K562 (cell line): ENCODE results near the gene MADCAM1. TPM values are rescaled to one million over a fixed set of nuclear protein-coding genes. Genes with fewer than 3 reads are reported as not detected.
A peak's percentile ranks its signal among the peaks of the same experiment; 100 is the strongest.

Experiments
- AFF1 ChIP-seq, 2 experiments: fragments of 450-650 bp; IDR thresholded peaks; 2 replicates each; pipeline ENCODE4 v1.6.1; 2018; ENCODE audit warnings: mild to moderate bottlenecking in 2 of 2, low read depth in 1 of 2; ENCODE audit not compliant: partially characterized antibody in 2 of 2
- ATF7 ChIP-seq: fragments of 450-650 bp; IDR thresholded peaks from 2 replicates; pipeline ENCODE4 v1.7.1; 2014; ENCODE audit warnings: mild to moderate bottlenecking, moderate library complexity
- BDP1 ChIP-seq: IDR thresholded peaks from 3 replicates; pipeline ENCODE4 v1.6.1; 2011; ENCODE audit not compliant: insufficient read length, insufficient read depth
- C11orf30 ChIP-seq: fragments of 450-650 bp; IDR thresholded peaks from 2 replicates; pipeline ENCODE4 v1.6.1; 2016; ENCODE audit warnings: low read depth, mild to moderate bottlenecking
- CBX3 ChIP-seq, 2 experiments: IDR thresholded peaks; 1 replicate in 1 of 2; 2 replicates in 1 of 2; pipeline ENCODE4 v1.6.1; 2012; ENCODE audit warnings: inconsistent platforms in 2 of 2, low read length in 2 of 2, borderline replicate concordance in 1 of 2, control low read depth in 1 of 2
- CHD1 ChIP-seq: fragments of 200-600 bp; sonication (generic); IDR thresholded peaks from one replicate; pipeline ENCODE4 v1.6.1; 2012; ENCODE audit warnings: mild to moderate bottlenecking, moderate library complexity, low read length, inconsistent platforms
- CREB5 ChIP-seq: fragments of 250-450 bp; sonication (Bioruptor Pico); IDR thresholded peaks from 2 replicates; pipeline ENCODE4 v1.5.0; 2020; ENCODE audit warnings: mild to moderate bottlenecking
- FOXA3 ChIP-seq, 2 experiments: fragments of 450-650 bp in 1 of 2; sonication (generic) in 1 of 2; formaldehyde crosslinking; IDR thresholded peaks in 1 of 2; conservative IDR thresholded peaks in 1 of 2; 2 replicates each; pipeline versions ENCODE4 v1.4.0 to v1.8.0; 2020 to 2022; ENCODE audit warnings: mild to moderate bottlenecking in 2 of 2, missing genetic modification reagents in 1 of 2
- HMGN3 ChIP-seq: IDR thresholded peaks from 2 replicates; pipeline ENCODE4 v1.6.1; 2011; ENCODE audit warnings: borderline replicate concordance, low read depth, mild to moderate bottlenecking, mixed read lengths, low read length; ENCODE audit not compliant: insufficient read length; ENCODE audit errors: extremely low read depth
- LCOR ChIP-seq: sonication (generic); formaldehyde crosslinking; IDR thresholded peaks from 2 replicates; pipeline ENCODE4 v1.8.0; 2022; ENCODE audit warnings: mild to moderate bottlenecking, missing genetic modification reagents
- NCOA4 ChIP-seq: fragments of 450-650 bp; IDR thresholded peaks from 2 replicates; pipeline ENCODE4 v1.6.1; 2018; ENCODE audit warnings: mild to moderate bottlenecking; ENCODE audit not compliant: partially characterized antibody
- NONO ChIP-seq, 2 experiments: fragments of 200-400 bp in 1 of 2; fragments of 450-650 bp in 1 of 2; formaldehyde crosslinking in 1 of 2; IDR thresholded peaks; 2 replicates each; pipeline ENCODE4 v1.6.1; 2017; ENCODE audit warnings: low read depth in 2 of 2, mild to moderate bottlenecking in 2 of 2, moderate library complexity in 2 of 2, low read length in 1 of 2
- POLR2A ChIP-seq: fragments of 450-650 bp; conservative IDR thresholded peaks from 2 replicates; pipeline ENCODE4 v1.6.1; 2016
- PYGO2 ChIP-seq: fragments of 450-650 bp; IDR thresholded peaks from 2 replicates; pipeline ENCODE4 v1.6.1; 2016; ENCODE audit warnings: mild to moderate bottlenecking, missing genetic modification characterization, moderate library complexity, missing compliant biosample characterization
- RFX7 ChIP-seq: fragments of 250-450 bp; sonication (Bioruptor Pico); IDR thresholded peaks from 2 replicates; pipeline ENCODE4 v1.5.1; 2021; ENCODE audit warnings: mild to moderate bottlenecking
- SMAD2 ChIP-seq: fragments of 150-350 bp; IDR thresholded peaks from 2 replicates; pipeline ENCODE4 v1.6.1; 2014; ENCODE audit warnings: low read depth, mild to moderate bottlenecking, low read length
- SMAD4 ChIP-seq: fragments of 250-450 bp; sonication (Bioruptor Pico); conservative IDR thresholded peaks from 2 replicates; pipeline ENCODE4 v1.8.0; 2021; ENCODE audit warnings: inconsistent platforms, mild to moderate bottlenecking, moderate library complexity
- ZBTB7A ChIP-seq: IDR thresholded peaks from 2 replicates; pipeline ENCODE4 v1.6.1; 2011; ENCODE audit warnings: low read depth, mild to moderate bottlenecking, low read length, moderate library complexity, borderline replicate concordance; ENCODE audit not compliant: control insufficient read depth
- ZNF143 ChIP-seq: sonication (generic); formaldehyde crosslinking; IDR thresholded peaks from 2 replicates; pipeline ENCODE4 v1.9.0; 2022; ENCODE audit warnings: mild to moderate bottlenecking, missing genetic modification reagents
- ZNF274 ChIP-seq: IDR thresholded peaks from 2 replicates; pipeline ENCODE4 v1.6.1; 2011; ENCODE audit warnings: low read depth, mild to moderate bottlenecking, low read length, moderate library complexity, borderline replicate concordance
- polyA plus RNA-seq, 8 experiments: library from polyadenylated mRNA; depleted of rRNA in 4 of 8; stranded (reverse) in 5 of 8; unstranded in 3 of 8; fragments of >200 nt; fragmentation: Nextera tagmentation in 2 of 8; fragmentation: Illumina TruSeq in 1 of 8; extraction: Ambion mirVana in 2 of 8; extraction: Trizol in 1 of 8; gene quantifications; 2 replicates each; pipeline versions ENCODE4 v1.2.1 to v1.2.3, GENCODE V29; 2011 to 2014; ENCODE audit warnings: inconsistent platforms in 1 of 8, missing spikeins in 1 of 8
- total RNA-seq, 7 experiments: library from RNA; depleted of rRNA in 6 of 7; stranded (reverse); fragments of >200 nt in 6 of 7; fragmentation: Illumina TruSeq in 2 of 7; extraction: Trizol in 2 of 7; gene quantifications; 2 replicates each; pipeline versions ENCODE4 v1.2.1 to v1.2.3, GENCODE V29; 2011 to 2021; ENCODE audit warnings: low replicate concordance in 1 of 7
- TF ChIP-seq, protein P1 (sequence below), 2 experiments: fragments of 450-650 bp; conservative IDR thresholded peaks; 2 replicates each; pipeline ENCODE4 v1.6.1; 2017; ENCODE audit warnings: mild to moderate bottlenecking in 2 of 2, moderate library complexity in 2 of 2

MADCAM1 gene
- total and polyA plus RNA-seq, 9 of the 15 experiments (the other 6 are each of a cell fraction or from before 2014, with no cell fraction given): 0.09 to 0.36 (median 0.09) TPM; not detected in 6

DNA sequence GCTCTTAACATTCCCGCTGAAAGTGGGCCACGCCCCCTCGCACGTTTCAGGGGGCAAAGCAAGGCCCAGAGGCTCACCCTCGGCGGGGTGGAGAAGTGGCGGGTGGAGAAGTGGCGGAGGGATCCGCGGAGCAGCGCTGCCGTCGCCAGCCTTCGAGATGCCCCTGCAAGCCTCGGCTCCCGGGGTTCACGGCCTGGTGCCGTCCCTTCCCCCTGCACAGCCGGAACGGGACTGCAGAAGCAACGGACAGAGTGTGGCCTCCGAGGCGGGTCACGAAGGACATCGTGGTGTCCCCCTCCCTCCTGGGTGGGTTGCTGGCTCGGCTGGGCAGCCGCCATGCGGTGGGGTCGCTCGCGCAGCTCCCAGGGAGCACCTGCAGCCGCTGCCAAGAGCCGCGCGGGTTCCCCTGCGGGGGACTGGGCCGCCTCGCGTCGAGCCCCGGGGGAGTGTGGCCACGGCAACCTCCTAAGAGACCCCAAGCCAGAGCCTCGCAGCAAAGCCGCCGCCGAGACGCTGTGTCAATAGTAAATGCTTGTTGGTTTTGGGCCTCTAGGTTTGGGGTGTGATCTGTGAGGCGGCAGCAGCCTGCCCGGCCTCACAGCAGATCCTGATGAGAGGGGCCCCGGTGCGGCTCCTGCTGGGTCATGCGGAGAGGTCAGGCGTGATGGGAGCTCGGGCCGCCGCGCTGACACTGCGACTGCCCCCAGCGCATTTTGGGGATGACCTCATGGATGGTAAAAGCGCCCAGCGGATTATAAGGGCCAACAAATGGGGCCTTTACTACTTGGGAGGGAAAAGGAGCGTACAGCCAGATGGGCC lies 16.5 kb downstream of the MADCAM1 start (continued):
- TF ChIP-seq AFF1 (IDR thresholded peaks at IDR 0.05; ENCODE audit: low read depth in 1 of 2, partially characterized antibody in 2 of 2): no peak
- no peak for TF ChIP-seq SMAD2
- TF ChIP-seq RFX7 (CRISPR knock-in tag): no peak
- TF ChIP-seq, protein P1, sequence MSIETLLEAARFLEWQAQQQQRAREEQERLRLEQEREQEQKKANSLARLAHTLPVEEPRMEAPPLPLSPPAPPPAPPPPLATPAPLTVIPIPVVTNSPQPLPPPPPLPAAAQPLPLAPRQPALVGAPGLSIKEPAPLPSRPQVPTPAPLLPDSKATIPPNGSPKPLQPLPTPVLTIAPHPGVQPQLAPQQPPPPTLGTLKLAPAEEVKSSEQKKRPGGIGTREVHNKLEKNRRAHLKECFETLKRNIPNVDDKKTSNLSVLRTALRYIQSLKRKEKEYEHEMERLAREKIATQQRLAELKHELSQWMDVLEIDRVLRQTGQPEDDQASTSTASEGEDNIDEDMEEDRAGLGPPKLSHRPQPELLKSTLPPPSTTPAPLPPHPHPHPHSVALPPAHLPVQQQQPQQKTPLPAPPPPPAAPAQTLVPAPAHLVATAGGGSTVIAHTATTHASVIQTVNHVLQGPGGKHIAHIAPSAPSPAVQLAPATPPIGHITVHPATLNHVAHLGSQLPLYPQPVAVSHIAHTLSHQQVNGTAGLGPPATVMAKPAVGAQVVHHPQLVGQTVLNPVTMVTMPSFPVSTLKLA (conservative IDR thresholded peaks at IDR 0.05): 0 out of 4 replicates have a peak, but pooled peaks of 1 of the 2 experiments have one; percentile 30
- no peak for TF ChIP-seq CBX3 (IDR thresholded peaks at IDR 0.05; ENCODE audit: borderline replicate concordance in 1 of 2, low read length in 2 of 2)
- TF ChIP-seq NONO (IDR thresholded peaks at IDR 0.05; ENCODE audit: low read depth in 2 of 2, low read length in 1 of 2): no peak
- peak; percentile 52; the same call in 1 of the 2 replicates for TF ChIP-seq ZBTB7A
- TF ChIP-seq LCOR (CRISPR knock-in tag): no peak
- TF ChIP-seq ATF7: peak; percentile 77
- TF ChIP-seq C11orf30: no peak
- no peak for TF ChIP-seq SMAD4 (CRISPR knock-in tag)
- TF ChIP-seq CREB5: no peak
- TF ChIP-seq ZNF143 (CRISPR knock-in tag): no peak
- TF ChIP-seq HMGN3: peak; percentile 66
- no peak for TF ChIP-seq ZNF274
- no peak for TF ChIP-seq POLR2A
- TF ChIP-seq NCOA4: no peak
- TF ChIP-seq BDP1: no peak
- TF ChIP-seq FOXA3 (CRISPR knock-in tag; conservative IDR thresholded peaks at IDR 0.05 in 1 of 2, IDR thresholded peaks at IDR 0.05 in 1 of 2): peak in 1 of 2 experiments; percentile 49; a peak in 1 of 4 replicates
- TF ChIP-seq PYGO2: no peak
- TF ChIP-seq CHD1: no peak
